Adrenal gland (tissue), 12 donors: ENCODE data around the gene EMP1. TPM values are rescaled to one million over a fixed set of nuclear protein-coding genes. Genes with fewer than 3 reads are reported as not detected.

ENCODE experiments used
- DNase-seq, 7 donors: peaks; one replicate each; pipeline ENCODE4 v3.0.0-alpha.2; 2019 to 2020
- H3K27ac ChIP-seq, 5 donors: fragments of 200-600 bp; sonication (generic) in 4 of 5; 1 replicate in 3 of 5; 2 replicates in 2 of 5; pipeline versions ENCODE4 v1.5.1 to v1.8.0; 2016 to 2020; ENCODE audit warnings: mild to moderate bottlenecking in 1 of 5
- H3K27me3 ChIP-seq: fragments of 200-600 bp; 2 replicates; pipeline ENCODE4 v1.8.0; 2021
- H3K36me3 ChIP-seq, 2 donors: fragments of 200-600 bp; replicated peaks in 1 of 2; 1 replicate in 1 of 2; 2 replicates in 1 of 2; pipeline versions ENCODE4 v1.5.1 to v1.8.0; 2018 to 2022
- H3K4me1 ChIP-seq, 2 donors: fragments of 200-600 bp; replicated peaks in 1 of 2; 1 replicate in 1 of 2; 2 replicates in 1 of 2; pipeline versions ENCODE4 v1.5.1 to v1.8.0; 2018 to 2021
- H3K4me3 ChIP-seq, 4 donors: fragments of 200-600 bp; sonication (generic) in 3 of 4; one replicate each; pipeline ENCODE4 v1.5.1; 2016 to 2018
- H3K9me3 ChIP-seq, 3 donors: fragments of 200-600 bp; sonication (generic) in 1 of 3; replicated peaks in 1 of 3; 1 replicate in 2 of 3; 2 replicates in 1 of 3; pipeline versions ENCODE4 v1.5.1 to v1.8.0; 2016 to 2021
- CTCF ChIP-seq, 6 experiments: fragments of 450-650 bp in 4 of 6; fragments of 200-600 bp in 2 of 6; sonication (generic) in 1 of 6; IDR thresholded peaks; 1 replicate in 5 of 6; 2 replicates in 1 of 6; pipeline versions ENCODE4 v1.5.1 to v1.8.0; 2016 to 2021; ENCODE audit warnings: antibody characterized with exemption in 6 of 6, mild to moderate bottlenecking in 2 of 6, moderate library complexity in 1 of 6
- POLR2A ChIP-seq, 2 donors: fragments of 450-650 bp; IDR thresholded peaks; one replicate each; pipeline ENCODE4 v1.6.1; 2017; ENCODE audit warnings: antibody characterized with exemption in 2 of 2, mild to moderate bottlenecking in 2 of 2, moderate library complexity in 1 of 2
- WGBS, 4 donors: extraction: QIAGEN DNeasy Blood & Tissue Kit in 2 of 4; methylation state at CpG; one replicate each; pipeline versions ENCODE4 v1.1.5 to v1.1.7; 2013 to 2017; 5-methylcytosine and 5-hydroxymethylcytosine counted together
- intact Hi-C, 2 donors: fragments of 100-400 bp; cut with DNase I; formaldehyde crosslinking; loops; one replicate each; pipeline versions ENCODE4 v1.14.1 to v1.15.0; 2022 to 2023
- polyA plus RNA-seq, 3 donors: library from polyadenylated mRNA; stranded (reverse); fragments of 200-250 nt in 2 of 3; fragments of 350-450 nt in 1 of 3; fragmentation: Illumina TruSeq in 1 of 3; extraction: RNeasy Lipid Tissue Mini Kit (QIAGEN cat#74804) in 1 of 3; gene quantifications; one replicate each; pipeline ENCODE4 v1.2.3, GENCODE V29; 2013 to 2014
- total RNA-seq, 9 donors: library from RNA; depleted of rRNA in 4 of 9; stranded (reverse); fragments of >200 nt in 4 of 9; fragments of 120-200 nt in 1 of 9; fragmentation: NEBNext Ultra II Directional in 1 of 9; extraction: Animal tissue kit (Norgen Biotek cat#: 25700) in 1 of 9; gene quantifications; one replicate each; pipeline versions ENCODE4 v1.1.0 to v1.2.4, GENCODE V29; 2013 to 2023
- donor health status: healthy with polysubstance abuse.
- donor health status: Bipolar disorder and iron deficiency.
- donor health status: DM: yes; HTN: yes; CAD: no.
- donor health status: DM: no; HTN: no; CAD: no.
- donor health status: DM: no; HTN: no; CAD: no.
- donor health status: DM: yes; HTN: yes; CAD: no.

Gene EMP1
- total and polyA plus RNA-seq, 12 donors = 10.0 to 129 (median 66.8) TPM

GRCh38 chr12:13162904-13163303, 33.6 kb upstream of the EMP1 start:
- Histone ChIP-seq H3K4me1 (peaks cover 0 to 4% of the 10 kb centered on the region in 2 donors), H3K27ac (no peak overlapping the region), H3K27me3 (no peaks in the 10 kb centered on the region), H3K36me3 (no peaks in the 10 kb centered on the region), H3K9me3 (peaks cover 0 to under 1% (median 0%) of the 10 kb centered on the region in 3 donors), H3K4me3 (no peak overlapping the region)
- 85 to 90% (median 87%) methylated on average over 4 of the region's 4 CpGs for WGBS, 4 donors
- intact Hi-C loops = no loop called here
- no peak for TF ChIP-seq CTCF (IDR thresholded peaks at IDR 0.05)
- no peak for TF ChIP-seq POLR2A (IDR thresholded peaks at IDR 0.05)
- DNase-seq = no peak

DNA sequence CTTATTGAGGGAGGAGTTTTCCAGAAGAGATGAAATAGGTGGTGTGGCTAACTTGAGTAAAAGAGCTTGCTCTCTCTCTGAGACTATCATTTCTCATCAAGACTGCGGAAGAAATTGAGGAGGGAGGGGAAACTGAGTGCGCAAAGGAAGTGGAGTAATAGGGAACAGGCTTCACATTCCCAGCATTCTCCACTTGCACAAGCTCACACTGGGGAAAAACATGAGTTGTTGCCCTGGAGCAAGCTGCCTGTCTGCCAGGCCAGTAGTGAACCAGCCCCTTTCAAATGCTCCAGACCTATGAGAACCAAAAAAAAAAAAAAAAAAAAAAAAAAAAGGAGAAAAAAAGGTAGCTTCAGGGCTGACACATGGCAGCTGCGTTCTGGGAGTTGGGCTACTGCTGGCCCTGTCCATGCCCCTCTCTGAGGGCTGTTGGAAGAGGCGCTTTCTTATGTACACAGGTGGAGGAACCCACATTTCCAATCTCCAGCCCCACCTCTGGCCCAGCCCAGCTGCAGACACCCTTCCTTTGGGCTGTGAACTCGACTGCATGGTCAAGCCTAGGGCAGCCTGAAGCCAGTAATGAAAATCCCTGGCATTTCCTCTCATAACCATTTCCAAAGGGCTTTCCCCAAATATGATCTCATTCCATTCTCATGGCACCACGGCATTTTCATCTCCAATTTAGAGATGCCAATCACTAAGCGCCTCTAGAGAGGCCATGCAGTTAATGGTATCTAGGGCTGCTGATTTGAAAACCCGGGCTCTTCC, 32.5 kb upstream of the EMP1 start:
- WGBS, 4 donors = 89 to 94% (median 92%) methylated on average over 8 of the region's 8 CpGs
- Histone ChIP-seq H3K27ac (no peak overlapping the region), H3K27me3 (no peaks in the 10 kb centered on the region), H3K4me1 (peaks cover 0 to 4% of the 10 kb centered on the region in 2 donors), H3K9me3 (peaks cover 0 to 4% (median 0%) of the 10 kb centered on the region in 3 donors), H3K36me3 (no peaks in the 10 kb centered on the region), H3K4me3 (no peak overlapping the region)
- TF ChIP-seq POLR2A (IDR thresholded peaks at IDR 0.05) (no peak), CTCF (IDR thresholded peaks at IDR 0.05) (no peak)
- intact Hi-C loops = no loop called here
- DNase-seq = no peak

DNA sequence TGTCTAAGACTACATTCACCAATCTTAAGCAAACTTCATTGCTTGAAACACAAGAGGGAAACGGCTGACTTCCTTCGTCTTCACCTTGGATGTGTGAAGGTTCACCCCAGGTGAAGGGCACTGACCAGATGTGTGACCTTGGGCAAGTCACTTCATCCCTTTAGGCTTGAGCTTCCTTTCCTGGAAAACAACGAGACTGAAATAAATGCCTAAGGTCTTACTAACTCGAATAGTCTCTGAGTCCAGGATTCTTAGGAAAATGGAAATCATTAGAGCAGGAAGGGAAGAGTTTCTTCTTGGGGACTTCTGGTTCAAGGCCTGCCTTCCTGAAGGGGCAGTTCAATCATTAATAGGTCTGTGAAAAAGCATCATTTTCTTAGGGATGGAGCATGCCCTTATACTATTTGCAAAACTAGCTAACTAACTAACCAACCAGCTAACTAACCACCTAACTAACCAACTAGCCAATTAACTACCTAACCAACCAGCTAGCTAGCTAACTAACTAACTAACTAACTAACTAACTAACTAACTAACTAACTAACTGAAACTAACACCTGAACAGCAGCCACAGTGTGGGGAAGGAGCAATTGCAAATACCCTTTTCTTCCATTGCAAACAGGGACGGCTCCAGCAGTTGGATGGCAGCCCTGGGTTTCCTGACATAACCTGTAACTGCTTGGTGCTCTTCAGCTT, 31.5 kb upstream of the EMP1 start:
- no peak overlapping the region for H3K27ac ChIP-seq

More for the DNA sequence above, 31.5 kb upstream of the EMP1 start:
- Histone ChIP-seq H3K9me3 (peaks cover 0 to 4% (median 0%) of the 10 kb centered on the region in 3 donors), H3K4me3 (no peak overlapping the region), H3K4me1 (peaks cover 0 to 4% of the 10 kb centered on the region in 2 donors), H3K27me3 (no peaks in the 10 kb centered on the region), H3K36me3 (no peaks in the 10 kb centered on the region)
- TF ChIP-seq POLR2A (IDR thresholded peaks at IDR 0.05) (no peak), CTCF (IDR thresholded peaks at IDR 0.05) (no peak)
- no peak for DNase-seq
- 34 to 50% (median 44%) methylated on average over 5 of the region's 5 CpGs for WGBS, 4 donors
- intact Hi-C loops = no loop called here
